SU-DHL-6 (cell line): ENCODE data around the gene RAD51AP1.
"Not testable (repeated sequence)": the region's sequence is repeated elsewhere in the genome, so short reads cannot be mapped to it uniquely, and the experiment has no call there.

Source experiments
- EZH2phosphoT487 ChIP-seq: fragments of 200-600 bp; sonication (generic), shearing (Covaris generic); conservative IDR thresholded peaks from 2 replicates; pipeline ENCODE4 v1.6.1; 2018; ENCODE audit warnings: mild to moderate bottlenecking, antibody characterized with exemption, low read length, moderate library complexity, mixed read lengths
- TF ChIP-seq, protein P1 (sequence below): fragments of 200-600 bp; sonication (generic); IDR thresholded peaks from one replicate; pipeline ENCODE4 v1.5.1; 2017; ENCODE audit warnings: antibody characterized with exemption, mild to moderate bottlenecking, low read length, moderate library complexity; ENCODE audit not compliant: insufficient read depth, poor library complexity, severe bottlenecking

DNA sequence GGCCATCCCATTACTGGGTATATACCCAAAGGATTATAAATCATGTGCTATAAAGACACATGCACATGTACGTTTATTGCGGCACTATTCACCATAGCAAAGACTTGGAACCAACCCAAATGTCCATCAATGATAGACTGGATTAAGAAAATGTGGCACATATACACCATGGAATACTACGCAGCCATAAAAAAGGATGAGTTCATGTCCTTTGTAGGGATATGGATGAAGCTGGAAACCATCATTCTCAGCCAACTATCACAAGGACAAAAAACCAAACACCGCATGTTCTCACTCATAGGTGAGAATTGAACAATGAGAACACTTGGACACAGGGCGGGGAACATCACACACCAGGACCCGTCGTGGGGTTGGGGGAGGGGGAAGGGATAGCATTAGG is 15.2 kb upstream of the RAD51AP1 start:
- TF ChIP-seq, protein P1, sequence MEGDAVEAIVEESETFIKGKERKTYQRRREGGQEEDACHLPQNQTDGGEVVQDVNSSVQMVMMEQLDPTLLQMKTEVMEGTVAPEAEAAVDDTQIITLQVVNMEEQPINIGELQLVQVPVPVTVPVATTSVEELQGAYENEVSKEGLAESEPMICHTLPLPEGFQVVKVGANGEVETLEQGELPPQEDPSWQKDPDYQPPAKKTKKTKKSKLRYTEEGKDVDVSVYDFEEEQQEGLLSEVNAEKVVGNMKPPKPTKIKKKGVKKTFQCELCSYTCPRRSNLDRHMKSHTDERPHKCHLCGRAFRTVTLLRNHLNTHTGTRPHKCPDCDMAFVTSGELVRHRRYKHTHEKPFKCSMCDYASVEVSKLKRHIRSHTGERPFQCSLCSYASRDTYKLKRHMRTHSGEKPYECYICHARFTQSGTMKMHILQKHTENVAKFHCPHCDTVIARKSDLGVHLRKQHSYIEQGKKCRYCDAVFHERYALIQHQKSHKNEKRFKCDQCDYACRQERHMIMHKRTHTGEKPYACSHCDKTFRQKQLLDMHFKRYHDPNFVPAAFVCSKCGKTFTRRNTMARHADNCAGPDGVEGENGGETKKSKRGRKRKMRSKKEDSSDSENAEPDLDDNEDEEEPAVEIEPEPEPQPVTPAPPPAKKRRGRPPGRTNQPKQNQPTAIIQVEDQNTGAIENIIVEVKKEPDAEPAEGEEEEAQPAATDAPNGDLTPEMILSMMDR, result not testable (repeated sequence)
- TF ChIP-seq EZH2phosphoT487, result not testable (repeated sequence)
